ENCODE data around the gene SURF6. TPM values are rescaled to one million over a fixed set of nuclear protein-coding genes. Genes with fewer than 3 reads are reported as not detected.

The SURF6 gene
- total RNA-seq, 1 donor from 2014 or later, result 24.9 TPM

- Mint-ChIP-seq H3K27ac (no peak overlapping the region), H3K27me3 (ENCODE audit: low read depth) (no peaks in the 10 kb centered on the region), H3K9me3 (no peaks in the 10 kb centered on the region), H3K4me3 (no peak overlapping the region), H3K36me3 (peaks cover 15% of the 10 kb centered on the region), H3K4me1 (peaks cover 23% of the 10 kb centered on the region)
- DNase-seq (ENCODE audit: low spot score in 2 of 2, unreplicated experiment in 2 of 2), result no peak
- no peak for TF ChIP-seq CTCF (IDR thresholded peaks at IDR 0.05; ENCODE audit: unreplicated experiment)
Observed at GRCh38 chr9:133344979-133345378, 9.0 kb upstream of the SURF6 start.

- Mint-ChIP-seq H3K4me3 (no peak overlapping the region), H3K9me3 (no peaks in the 10 kb centered on the region), H3K27me3 (ENCODE audit: low read depth) (no peaks in the 10 kb centered on the region), H3K36me3 (peaks cover 13% of the 10 kb centered on the region), H3K4me1 (peaks cover 17% of the 10 kb centered on the region), H3K27ac (no peak overlapping the region)
- TF ChIP-seq CTCF (IDR thresholded peaks at IDR 0.05; ENCODE audit: unreplicated experiment), result no peak
- DNase-seq (ENCODE audit: low spot score in 2 of 2, unreplicated experiment in 2 of 2), result no peak
Observed at GRCh38 chr9:133344071-133344470, 8.1 kb upstream of the SURF6 start.

DNA sequence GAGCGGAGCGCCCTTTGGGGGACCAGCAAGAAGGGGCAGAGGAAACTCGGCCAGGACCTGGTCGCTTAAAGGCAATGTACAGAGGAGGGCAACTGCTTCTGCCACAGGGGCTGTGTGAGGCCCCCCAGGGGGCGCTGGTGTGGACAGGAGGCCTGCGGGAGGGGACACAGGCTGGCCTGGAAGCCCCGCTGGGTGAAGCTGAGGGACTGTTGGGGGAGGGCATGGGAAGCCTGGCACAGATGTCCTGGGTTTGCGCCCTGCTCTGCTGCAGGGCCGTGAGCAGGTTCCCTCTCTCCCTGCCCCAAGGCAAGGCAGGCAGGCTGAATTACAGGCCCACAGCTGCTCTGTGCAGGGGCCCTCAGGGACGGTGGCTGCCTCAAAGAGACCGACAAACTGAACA, 6.6 kb upstream of the SURF6 start:
- peaks cover 9% of the 10 kb centered on the region for H3K36me3 Mint-ChIP-seq
- no peak for DNase-seq (ENCODE audit: low spot score in 2 of 2, unreplicated experiment in 2 of 2)
- peaks cover 10% of the 10 kb centered on the region for H3K4me1 Mint-ChIP-seq
- TF ChIP-seq CTCF (IDR thresholded peaks at IDR 0.05; ENCODE audit: unreplicated experiment), result no peak
- no peaks in the 10 kb centered on the region for H3K27me3 Mint-ChIP-seq (ENCODE audit: low read depth)
- H3K9me3 Mint-ChIP-seq, result no peaks in the 10 kb centered on the region
- no peak overlapping the region for H3K4me3 Mint-ChIP-seq
- H3K27ac Mint-ChIP-seq, result no peak overlapping the region

- no peaks in the 10 kb centered on the region for H3K9me3 Mint-ChIP-seq
- H3K4me1 Mint-ChIP-seq, result peaks cover 8% of the 10 kb centered on the region
- peaks cover 9% of the 10 kb centered on the region for H3K36me3 Mint-ChIP-seq
- no peak for TF ChIP-seq CTCF (IDR thresholded peaks at IDR 0.05; ENCODE audit: unreplicated experiment)
- no peak for DNase-seq (ENCODE audit: low spot score in 2 of 2, unreplicated experiment in 2 of 2)
- H3K4me3 Mint-ChIP-seq, result no peak overlapping the region
- no peaks in the 10 kb centered on the region for H3K27me3 Mint-ChIP-seq (ENCODE audit: low read depth)
- no peak overlapping the region for H3K27ac Mint-ChIP-seq
Observed at GRCh38 chr9:133342069-133342406, 6.0 kb upstream of the SURF6 start.

- H3K9me3 Mint-ChIP-seq, result no peaks in the 10 kb centered on the region
- peaks cover 9% of the 10 kb centered on the region for H3K36me3 Mint-ChIP-seq
- no peak overlapping the region for H3K27ac Mint-ChIP-seq
Observed at GRCh38 chr9:133341369-133342068, 5.5 kb upstream of the SURF6 start.

More at GRCh38 chr9:133341369-133342068, 5.5 kb upstream of the SURF6 start:
- DNase-seq (ENCODE audit: low spot score in 2 of 2, unreplicated experiment in 2 of 2), result no peak
- Mint-ChIP-seq H3K4me3 (no peak overlapping the region), H3K4me1 (peaks cover 3% of the 10 kb centered on the region), H3K27me3 (ENCODE audit: low read depth) (no peaks in the 10 kb centered on the region)
- TF ChIP-seq CTCF (IDR thresholded peaks at IDR 0.05; ENCODE audit: unreplicated experiment), result no peak
